Suppressor macrophage (primary cell): Measurements from ENCODE around the gene TMEM82.
"Not testable (repeated sequence)": the region's sequence is repeated elsewhere in the genome, so short reads cannot be mapped to it uniquely, and the experiment has no call there.

Experiments used
- DNase-seq, 4 experiments: peaks; one replicate each; pipeline ENCODE4 v3.0.0-alpha.2; 2020 to 2022
- total RNA-seq, 17 experiments: gene quantifications; one replicate each; lab custom pipeline; 2026; ENCODE audit warnings: mixed read lengths in 6 of 17, inconsistent platforms in 3 of 17; lab: John Stamatoyannopoulos, UW

TMEM82 gene
- 0 to 0.88 (median 0) reads per million in 17 experiments for total RNA-seq

GRCh38 chr1:15742339-15742801 lies at the start of gene TMEM82:
TMEM82 (plus strand) TSS chr1:15742499; CDS start chr1:15742560, 61 bp downstream.
- no peak for DNase-seq

- DNase-seq, result no peak
Observed at GRCh38 chr1:15693371-15693770, 48.9 kb upstream of the TMEM82 start.

GRCh38 chr1:15696956-15697521 lies 45.3 kb upstream of the TMEM82 start:
- peak; percentile 83 to 92 (median 89) for DNase-seq

- DNase-seq, result no peak
Observed at GRCh38 chr1:15698201-15698600, 44.1 kb upstream of the TMEM82 start.

GRCh38 chr1:15699321-15699720 lies 43.0 kb upstream of the TMEM82 start:
- not testable (repeated sequence) for DNase-seq

- no peak for DNase-seq
Observed at GRCh38 chr1:15700508-15700907, 41.8 kb upstream of the TMEM82 start.

GRCh38 chr1:15701784-15702183 lies 40.5 kb upstream of the TMEM82 start:
- no peak for DNase-seq

GRCh38 chr1:15702722-15703550 lies 39.4 kb upstream of the TMEM82 start:
- DNase-seq, result peak in 3 of 4 experiments; percentile 12 to 30 (median 19)

- DNase-seq, result peak; percentile 45 to 78 (median 72)
Observed at GRCh38 chr1:15703562-15703961, 38.7 kb upstream of the TMEM82 start.

GRCh38 chr1:15704526-15705183 lies 37.6 kb upstream of the TMEM82 start:
- peak in 1 of 4 experiments; percentile 27 for DNase-seq

- DNase-seq, result no peak
Observed at GRCh38 chr1:15705184-15705566, 37.1 kb upstream of the TMEM82 start.

- no peak for DNase-seq
Observed at GRCh38 chr1:15706751-15707150, 35.5 kb upstream of the TMEM82 start.

GRCh38 chr1:15707239-15707925 lies 34.9 kb upstream of the TMEM82 start:
- peak in 3 of 4 experiments; percentile 23 to 43 (median 29) for DNase-seq

- no peak for DNase-seq
Observed at GRCh38 chr1:15708486-15709137, 33.7 kb upstream of the TMEM82 start.

GRCh38 chr1:15709226-15709625 lies 33.1 kb upstream of the TMEM82 start:
- no peak for DNase-seq

GRCh38 chr1:15712168-15712567 lies 30.1 kb upstream of the TMEM82 start:
- no peak for DNase-seq

- no peak for DNase-seq
Observed at GRCh38 chr1:15714406-15715136, 27.7 kb upstream of the TMEM82 start.

- DNase-seq, result no peak
Observed at GRCh38 chr1:15717418-15718125, 24.7 kb upstream of the TMEM82 start.

GRCh38 chr1:15718199-15718601 lies 24.1 kb upstream of the TMEM82 start:
- DNase-seq, result no peak

GRCh38 chr1:15719381-15720120 lies 22.7 kb upstream of the TMEM82 start:
- no peak for DNase-seq
